Fibroblast of mammary gland (primary cell): ENCODE data around the gene DIPK1A.

Experiments used
- DNase-seq: peaks from one replicate; pipeline ENCODE4 v3.0.0-alpha.2; 2010; ENCODE audit warnings: low read depth
- H3K4me3 ChIP-seq: 2 replicates; pipeline ENCODE4 v1.5.1; 2011; ENCODE audit warnings: low read depth, mild to moderate bottlenecking, low read length, moderate library complexity; ENCODE audit not compliant: control insufficient read depth
- TF ChIP-seq, protein P1 (sequence below): conservative IDR thresholded peaks from 2 replicates; pipeline ENCODE4 v1.5.1; 2011; ENCODE audit warnings: low read depth, low read length, inconsistent platforms; ENCODE audit not compliant: control insufficient read depth, insufficient read depth

Gene DIPK1A

DNA sequence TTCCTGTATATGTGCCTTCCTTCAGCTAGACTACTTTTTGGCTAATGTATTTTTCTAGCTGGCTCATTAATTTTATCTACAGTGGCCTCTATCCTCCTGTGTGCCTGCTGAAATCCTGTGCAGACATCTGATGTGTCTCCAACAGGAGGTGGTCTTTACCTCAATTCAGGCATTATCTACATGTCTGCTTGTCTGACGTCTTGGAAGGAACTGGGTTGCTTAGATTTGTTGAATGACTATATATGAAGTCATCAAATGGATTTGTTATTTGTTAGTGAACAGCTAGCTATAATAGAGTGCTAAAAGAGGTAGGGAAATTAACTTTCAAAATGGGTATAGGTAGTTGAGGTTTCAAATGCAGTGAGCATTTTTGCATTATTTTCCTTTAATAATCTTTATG, 122.7 kb downstream of the DIPK1A start:
- DNase-seq: peak; percentile 25
- TF ChIP-seq, protein P1, sequence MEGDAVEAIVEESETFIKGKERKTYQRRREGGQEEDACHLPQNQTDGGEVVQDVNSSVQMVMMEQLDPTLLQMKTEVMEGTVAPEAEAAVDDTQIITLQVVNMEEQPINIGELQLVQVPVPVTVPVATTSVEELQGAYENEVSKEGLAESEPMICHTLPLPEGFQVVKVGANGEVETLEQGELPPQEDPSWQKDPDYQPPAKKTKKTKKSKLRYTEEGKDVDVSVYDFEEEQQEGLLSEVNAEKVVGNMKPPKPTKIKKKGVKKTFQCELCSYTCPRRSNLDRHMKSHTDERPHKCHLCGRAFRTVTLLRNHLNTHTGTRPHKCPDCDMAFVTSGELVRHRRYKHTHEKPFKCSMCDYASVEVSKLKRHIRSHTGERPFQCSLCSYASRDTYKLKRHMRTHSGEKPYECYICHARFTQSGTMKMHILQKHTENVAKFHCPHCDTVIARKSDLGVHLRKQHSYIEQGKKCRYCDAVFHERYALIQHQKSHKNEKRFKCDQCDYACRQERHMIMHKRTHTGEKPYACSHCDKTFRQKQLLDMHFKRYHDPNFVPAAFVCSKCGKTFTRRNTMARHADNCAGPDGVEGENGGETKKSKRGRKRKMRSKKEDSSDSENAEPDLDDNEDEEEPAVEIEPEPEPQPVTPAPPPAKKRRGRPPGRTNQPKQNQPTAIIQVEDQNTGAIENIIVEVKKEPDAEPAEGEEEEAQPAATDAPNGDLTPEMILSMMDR: no peak
- no peak overlapping the region for H3K4me3 ChIP-seq

DNA sequence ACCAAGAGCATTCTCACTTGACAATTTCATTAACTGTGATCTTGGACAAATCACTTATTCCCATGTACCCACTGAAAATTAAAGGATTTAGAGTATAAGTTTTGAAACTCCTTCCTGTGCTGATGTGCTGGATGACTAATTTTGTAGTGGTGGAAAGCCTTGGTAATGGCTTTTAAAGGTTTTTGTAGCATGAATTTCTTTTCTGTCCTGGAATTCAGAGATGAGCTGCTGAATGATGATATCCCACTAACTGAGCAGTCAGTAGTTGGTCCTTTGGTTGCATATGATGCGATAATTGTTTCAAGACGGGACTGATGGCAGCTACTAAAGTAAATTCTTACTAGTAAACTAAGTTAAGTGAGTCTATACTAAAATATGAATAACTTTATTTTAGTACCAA, 124.2 kb downstream of the DIPK1A start:
- H3K4me3 ChIP-seq: no peak overlapping the region
- TF ChIP-seq, protein P1: no peak
- DNase-seq: peak; percentile 41

DNA sequence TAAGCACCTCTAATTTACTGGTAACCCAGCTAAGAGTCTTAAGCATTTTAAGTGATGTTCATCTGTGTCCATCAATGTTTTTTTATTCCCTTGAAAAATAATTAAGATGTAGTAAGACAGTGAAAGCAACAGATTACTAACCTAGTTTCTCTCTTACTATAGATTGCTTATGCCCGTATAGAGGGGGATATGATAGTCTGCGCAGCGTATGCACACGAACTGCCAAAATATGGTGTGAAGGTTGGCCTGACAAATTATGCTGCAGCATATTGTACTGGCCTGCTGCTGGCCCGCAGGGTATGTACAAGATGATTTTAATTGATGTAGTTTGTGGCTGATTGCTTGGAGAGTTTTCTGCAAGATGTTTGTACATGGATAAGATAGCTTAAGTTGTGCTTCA, 126.6 kb downstream of the DIPK1A start:
- peak overlapping the region; percentile 19 for H3K4me3 ChIP-seq
- TF ChIP-seq, protein P1: no peak
- DNase-seq: no peak

DNA sequence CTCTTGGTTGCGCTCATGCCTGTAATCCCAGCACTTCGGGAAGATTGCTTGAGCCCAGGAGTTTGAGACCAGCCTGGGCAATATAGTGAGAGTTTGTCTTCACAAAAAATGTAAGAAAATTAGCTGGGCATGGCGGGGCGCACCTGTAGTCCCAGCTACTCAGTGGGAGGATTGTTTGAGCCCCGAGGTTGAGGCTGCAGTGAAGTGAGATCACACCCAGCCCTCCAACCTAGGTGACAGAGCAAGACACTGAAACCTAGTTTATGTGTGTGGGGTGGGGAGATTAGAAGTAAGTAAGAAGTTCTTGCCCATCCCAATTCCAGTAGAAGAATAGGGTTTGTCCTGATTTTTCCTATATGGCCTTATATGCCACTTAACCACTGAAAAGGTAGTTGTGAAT, 127.4 kb downstream of the DIPK1A start:
- peak overlapping the region; percentile 89 for H3K4me3 ChIP-seq
- TF ChIP-seq, protein P1: no peak
- DNase-seq: no peak

DNA sequence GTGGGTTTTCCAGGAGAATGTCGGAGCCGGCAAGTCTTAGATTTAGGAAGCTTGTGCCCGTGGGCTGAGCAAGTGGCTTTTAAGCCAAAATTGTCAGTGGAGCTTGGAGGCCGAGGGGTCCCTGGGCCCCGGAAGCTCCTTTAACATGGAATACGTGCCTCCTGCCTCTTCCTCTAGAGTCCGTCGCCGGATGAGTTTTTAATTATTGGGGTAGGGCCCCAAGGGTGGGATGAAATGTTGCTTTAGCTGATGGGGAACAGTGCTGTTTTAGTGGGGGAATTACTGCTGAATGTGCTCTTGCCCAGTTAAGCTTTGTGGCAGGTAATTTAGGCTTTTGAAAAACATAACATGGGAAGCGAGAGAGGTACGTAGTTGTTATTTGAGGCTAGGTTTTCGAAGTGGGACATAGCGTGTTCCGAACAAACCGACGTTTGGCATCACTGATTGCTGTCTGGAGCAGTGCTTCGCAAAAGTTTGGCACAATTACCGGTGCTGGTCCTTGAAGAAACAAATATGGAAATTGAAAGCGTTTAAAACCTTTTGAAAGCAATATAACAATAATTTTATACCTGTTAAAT, 128.6 kb downstream of the DIPK1A start:
- TF ChIP-seq, protein P1: no peak
- DNase-seq: no peak
- peak overlapping the region; percentile 89 for H3K4me3 ChIP-seq

DNA sequence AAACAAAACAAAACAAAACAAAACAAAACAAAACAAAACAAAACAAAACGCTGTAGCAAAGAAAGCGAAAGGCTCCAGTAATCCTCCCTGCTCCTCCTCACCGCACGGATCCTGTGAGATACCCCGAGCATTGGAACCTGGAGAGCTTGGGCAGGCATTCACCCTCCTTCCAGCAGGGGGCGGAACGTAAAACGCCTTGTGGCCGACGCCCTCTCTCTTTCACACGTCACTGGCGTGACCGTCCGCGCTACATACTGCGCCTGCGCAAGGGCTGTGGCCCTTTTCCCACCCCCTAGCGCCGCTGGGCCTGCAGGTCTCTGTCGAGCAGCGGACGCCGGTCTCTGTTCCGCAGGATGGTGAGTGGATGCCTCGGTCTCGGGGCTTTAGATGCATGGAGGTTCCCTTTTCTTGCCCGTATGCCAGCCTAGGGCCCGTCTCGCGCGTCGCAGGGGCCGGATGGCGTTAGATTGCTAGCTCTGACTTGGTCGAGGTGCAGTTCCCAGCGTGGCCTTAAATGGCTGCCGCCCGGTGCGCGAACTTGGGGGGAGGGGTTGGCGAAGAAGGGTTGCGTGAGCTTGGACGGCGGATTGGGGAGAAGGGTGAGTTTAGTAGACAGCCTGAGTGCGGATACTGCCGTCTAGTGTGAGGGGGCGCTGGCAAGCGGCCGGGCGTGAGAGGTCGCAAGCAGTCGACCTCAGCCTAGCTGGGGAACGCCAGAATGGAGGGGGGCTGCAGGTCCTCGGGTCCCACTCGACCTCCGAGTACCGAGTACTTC, 129.3 kb downstream of the DIPK1A start, which contains the start of gene RPL5:
TSS of gene RPL5 (plus strand) at position 279 of the 775 bp plus-strand sequence. CDS start at position 354, 75 bp downstream.
- peak; percentile 96 for DNase-seq
- peak within 1 kb of the TSS; percentile 89 for H3K4me3 ChIP-seq
- TF ChIP-seq, protein P1: peak; percentile 93
